Neural cell (in vitro differentiated cells): ENCODE measurements around the gene MARS1.
"Not testable (repeated sequence)": the region's sequence is repeated elsewhere in the genome, so short reads cannot be mapped to it uniquely, and the experiment has no call there.

Source experiments
- EP300 ChIP-seq: fragments of 450-650 bp; conservative IDR thresholded peaks from 2 replicates; pipeline ENCODE4 v1.6.1; 2014; ENCODE audit warnings: antibody characterized with exemption, mild to moderate bottlenecking, moderate library complexity; ENCODE audit not compliant: poor library complexity, severe bottlenecking
- EZH2 ChIP-seq: fragments of 200-600, 300-800 bp; shearing (Covaris generic), sonication (generic); IDR thresholded peaks from 2 replicates; pipeline ENCODE4 v1.6.1; 2014; ENCODE audit warnings: antibody characterized with exemption, low read length, borderline replicate concordance, mild to moderate bottlenecking; ENCODE audit not compliant: insufficient read depth, poor library complexity, severe bottlenecking
- MXI1 ChIP-seq: fragments of 450-650 bp; conservative IDR thresholded peaks from 2 replicates; pipeline ENCODE4 v1.6.1; 2014; ENCODE audit warnings: antibody characterized with exemption, mild to moderate bottlenecking; ENCODE audit not compliant: poor library complexity, severe bottlenecking
- POLR2AphosphoS5 ChIP-seq: IDR thresholded peaks from 2 replicates; pipeline ENCODE4 v1.6.1; 2012
- RAD21 ChIP-seq: fragments of 450-650 bp; conservative IDR thresholded peaks from 2 replicates; pipeline ENCODE4 v1.6.1; 2014; ENCODE audit warnings: antibody characterized with exemption, mild to moderate bottlenecking, moderate library complexity
- SMC3 ChIP-seq: fragments of 450-650 bp; conservative IDR thresholded peaks from 2 replicates; pipeline ENCODE4 v1.6.1; 2014; ENCODE audit warnings: antibody characterized with exemption, mild to moderate bottlenecking, moderate library complexity; ENCODE audit not compliant: poor library complexity
- TAF1 ChIP-seq: IDR thresholded peaks from 2 replicates; pipeline ENCODE4 v1.6.1; 2012; ENCODE audit warnings: low read depth
- TF ChIP-seq, protein P1 (sequence below): fragments of 450-650 bp; IDR thresholded peaks from 2 replicates; pipeline ENCODE4 v1.5.1; 2014; ENCODE audit warnings: antibody characterized with exemption, mild to moderate bottlenecking, moderate library complexity; ENCODE audit not compliant: poor library complexity, severe bottlenecking
- TF ChIP-seq, protein P2 (sequence below): IDR thresholded peaks from 2 replicates; pipeline ENCODE4 v1.6.1; 2012; ENCODE audit warnings: borderline replicate concordance

DNA sequence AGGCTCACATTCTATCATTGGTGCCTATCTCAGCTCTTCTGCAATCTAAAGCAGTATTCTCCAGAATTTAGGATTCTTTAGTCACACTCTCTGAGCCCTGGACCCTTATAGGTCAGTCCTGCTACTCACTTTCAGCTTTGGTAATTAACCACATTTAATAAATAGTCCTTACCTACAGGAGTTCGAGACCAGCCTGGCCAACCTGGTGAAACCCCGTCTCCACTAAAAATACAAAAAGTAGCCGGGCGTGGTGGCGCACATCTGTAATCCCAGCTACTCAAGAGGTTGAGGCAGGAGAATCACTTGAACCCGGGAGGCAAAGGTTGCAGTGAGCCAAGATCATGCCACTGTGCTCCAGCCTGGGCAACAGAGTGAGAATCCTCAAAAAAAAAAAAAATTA, 25.8 kb downstream of the MARS1 start:
- TF ChIP-seq, protein P1, sequence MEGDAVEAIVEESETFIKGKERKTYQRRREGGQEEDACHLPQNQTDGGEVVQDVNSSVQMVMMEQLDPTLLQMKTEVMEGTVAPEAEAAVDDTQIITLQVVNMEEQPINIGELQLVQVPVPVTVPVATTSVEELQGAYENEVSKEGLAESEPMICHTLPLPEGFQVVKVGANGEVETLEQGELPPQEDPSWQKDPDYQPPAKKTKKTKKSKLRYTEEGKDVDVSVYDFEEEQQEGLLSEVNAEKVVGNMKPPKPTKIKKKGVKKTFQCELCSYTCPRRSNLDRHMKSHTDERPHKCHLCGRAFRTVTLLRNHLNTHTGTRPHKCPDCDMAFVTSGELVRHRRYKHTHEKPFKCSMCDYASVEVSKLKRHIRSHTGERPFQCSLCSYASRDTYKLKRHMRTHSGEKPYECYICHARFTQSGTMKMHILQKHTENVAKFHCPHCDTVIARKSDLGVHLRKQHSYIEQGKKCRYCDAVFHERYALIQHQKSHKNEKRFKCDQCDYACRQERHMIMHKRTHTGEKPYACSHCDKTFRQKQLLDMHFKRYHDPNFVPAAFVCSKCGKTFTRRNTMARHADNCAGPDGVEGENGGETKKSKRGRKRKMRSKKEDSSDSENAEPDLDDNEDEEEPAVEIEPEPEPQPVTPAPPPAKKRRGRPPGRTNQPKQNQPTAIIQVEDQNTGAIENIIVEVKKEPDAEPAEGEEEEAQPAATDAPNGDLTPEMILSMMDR: not testable (repeated sequence)
- TF ChIP-seq TAF1, RAD21, POLR2AphosphoS5, MXI1, SMC3, EZH2, EP300: not testable (repeated sequence)
- TF ChIP-seq, protein P2, sequence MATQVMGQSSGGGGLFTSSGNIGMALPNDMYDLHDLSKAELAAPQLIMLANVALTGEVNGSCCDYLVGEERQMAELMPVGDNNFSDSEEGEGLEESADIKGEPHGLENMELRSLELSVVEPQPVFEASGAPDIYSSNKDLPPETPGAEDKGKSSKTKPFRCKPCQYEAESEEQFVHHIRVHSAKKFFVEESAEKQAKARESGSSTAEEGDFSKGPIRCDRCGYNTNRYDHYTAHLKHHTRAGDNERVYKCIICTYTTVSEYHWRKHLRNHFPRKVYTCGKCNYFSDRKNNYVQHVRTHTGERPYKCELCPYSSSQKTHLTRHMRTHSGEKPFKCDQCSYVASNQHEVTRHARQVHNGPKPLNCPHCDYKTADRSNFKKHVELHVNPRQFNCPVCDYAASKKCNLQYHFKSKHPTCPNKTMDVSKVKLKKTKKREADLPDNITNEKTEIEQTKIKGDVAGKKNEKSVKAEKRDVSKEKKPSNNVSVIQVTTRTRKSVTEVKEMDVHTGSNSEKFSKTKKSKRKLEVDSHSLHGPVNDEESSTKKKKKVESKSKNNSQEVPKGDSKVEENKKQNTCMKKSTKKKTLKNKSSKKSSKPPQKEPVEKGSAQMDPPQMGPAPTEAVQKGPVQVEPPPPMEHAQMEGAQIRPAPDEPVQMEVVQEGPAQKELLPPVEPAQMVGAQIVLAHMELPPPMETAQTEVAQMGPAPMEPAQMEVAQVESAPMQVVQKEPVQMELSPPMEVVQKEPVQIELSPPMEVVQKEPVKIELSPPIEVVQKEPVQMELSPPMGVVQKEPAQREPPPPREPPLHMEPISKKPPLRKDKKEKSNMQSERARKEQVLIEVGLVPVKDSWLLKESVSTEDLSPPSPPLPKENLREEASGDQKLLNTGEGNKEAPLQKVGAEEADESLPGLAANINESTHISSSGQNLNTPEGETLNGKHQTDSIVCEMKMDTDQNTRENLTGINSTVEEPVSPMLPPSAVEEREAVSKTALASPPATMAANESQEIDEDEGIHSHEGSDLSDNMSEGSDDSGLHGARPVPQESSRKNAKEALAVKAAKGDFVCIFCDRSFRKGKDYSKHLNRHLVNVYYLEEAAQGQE: not testable (repeated sequence)
